DMS 273 (cell line): ENCODE data around the gene MCF2L2.
A peak's percentile ranks its signal among the peaks of the same experiment; 100 is the strongest.
"Not testable (repeated sequence)": the region's sequence is repeated elsewhere in the genome, so short reads cannot be mapped to it uniquely, and the experiment has no call there.

ENCODE experiments used
- DNase-seq: peaks from one replicate; lab custom pipeline; 2025; ENCODE audit not compliant: unreplicated experiment; lab: John Stamatoyannopoulos, UW

Gene MCF2L2

GRCh38 chr3:183446838-183447205, 18.4 kb upstream of the MCF2L2 start:
- DNase-seq = no peak

GRCh38 chr3:183444748-183445147, 16.3 kb upstream of the MCF2L2 start:
- no peak for DNase-seq

GRCh38 chr3:183443395-183444385, 15.3 kb upstream of the MCF2L2 start:
- DNase-seq = peak; percentile 10

GRCh38 chr3:183442994-183443393, 14.6 kb upstream of the MCF2L2 start:
- no peak for DNase-seq

- DNase-seq = not testable (repeated sequence)
These were observed 12.1 kb upstream of the MCF2L2 start for GRCh38 chr3:183440521-183440920.

- no peak for DNase-seq
These were observed 11.1 kb upstream of the MCF2L2 start for GRCh38 chr3:183439515-183439914.

GRCh38 chr3:183438735-183439134, 10.3 kb upstream of the MCF2L2 start:
- peak; percentile 39 for DNase-seq

- DNase-seq = no peak
These were observed 9.5 kb upstream of the MCF2L2 start for GRCh38 chr3:183437666-183438564.

- DNase-seq = peak; percentile 58
These were observed 8.6 kb upstream of the MCF2L2 start for GRCh38 chr3:183437061-183437460.

- DNase-seq = no peak
These were observed 7.2 kb upstream of the MCF2L2 start for GRCh38 chr3:183435661-183436060.

- DNase-seq = no peak
These were observed 6.6 kb upstream of the MCF2L2 start for GRCh38 chr3:183434992-183435391.

GRCh38 chr3:183434503-183434902, 6.1 kb upstream of the MCF2L2 start:
- DNase-seq = no peak

GRCh38 chr3:183430325-183430957, 2.0 kb upstream of the MCF2L2 start:
- DNase-seq = no peak

GRCh38 chr3:183427876-183428446, 458 bp downstream of the MCF2L2 start:
- DNase-seq = peak; percentile 88

- DNase-seq = peak; percentile 40
These were observed 1.1 kb downstream of the MCF2L2 start for GRCh38 chr3:183427196-183427875.

- DNase-seq = not testable (repeated sequence)
These were observed 9.6 kb downstream of the MCF2L2 start for GRCh38 chr3:183418807-183419206.

- DNase-seq = no peak
These were observed 17.1 kb downstream of the MCF2L2 start for GRCh38 chr3:183411216-183411922.

GRCh38 chr3:183410759-183411158, 17.7 kb downstream of the MCF2L2 start:
- no peak for DNase-seq

- no peak for DNase-seq
These were observed 18.1 kb downstream of the MCF2L2 start for GRCh38 chr3:183410280-183410679.

GRCh38 chr3:183409219-183409618, 19.2 kb downstream of the MCF2L2 start:
- no peak for DNase-seq
